K562 (cell line): ENCODE data around the gene EML3. TPM values are rescaled to one million over a fixed set of nuclear protein-coding genes. Genes with fewer than 3 reads are reported as not detected.

Source experiments
- ARID3A ChIP-seq: IDR thresholded peaks from 2 replicates; pipeline ENCODE4 v1.6.1; 2012; ENCODE audit warnings: low read depth, low read length, improper control_type of control experiment, borderline replicate concordance
- CHAMP1 ChIP-seq: fragments of 450-650 bp; IDR thresholded peaks from 2 replicates; pipeline ENCODE4 v1.6.1; 2016; ENCODE audit warnings: mild to moderate bottlenecking
- E2F3 ChIP-seq: fragments of 250-450 bp; sonication (Bioruptor Pico); IDR thresholded peaks from 2 replicates; pipeline ENCODE4 v1.4.0; 2020; ENCODE audit warnings: mild to moderate bottlenecking
- EWSR1 ChIP-seq: fragments of 450-650 bp; IDR thresholded peaks from 2 replicates; pipeline ENCODE4 v1.6.1; 2018; ENCODE audit warnings: borderline replicate concordance, mild to moderate bottlenecking, low read depth, moderate library complexity; ENCODE audit not compliant: partially characterized antibody
- KLF10 ChIP-seq: fragments of 250-450 bp; sonication (Bioruptor Pico); IDR thresholded peaks from 2 replicates; pipeline ENCODE4 v1.6.1; 2021; ENCODE audit warnings: matching md5 sums
- MTF1 ChIP-seq: fragments of 250-450 bp; sonication (Bioruptor Pico); IDR thresholded peaks from 2 replicates; pipeline ENCODE4 v1.9.0; 2021; ENCODE audit warnings: moderate library complexity, mild to moderate bottlenecking, inconsistent platforms, borderline replicate concordance
- NKRF ChIP-seq: fragments of 450-650 bp; IDR thresholded peaks from 2 replicates; pipeline ENCODE4 v1.6.1; 2016; ENCODE audit warnings: borderline replicate concordance
- NR2C1 ChIP-seq, 2 experiments: fragments of 450-650 bp; IDR thresholded peaks; 2 replicates each; pipeline ENCODE4 v1.6.1; 2017; ENCODE audit warnings: mild to moderate bottlenecking in 2 of 2, antibody characterized with exemption in 1 of 2, inconsistent platforms in 1 of 2, missing compliant biosample characterization in 1 of 2, missing genetic modification characterization in 1 of 2
- POLR2AphosphoS2 ChIP-seq: IDR thresholded peaks from 2 replicates; pipeline ENCODE4 v1.6.1; 2012; ENCODE audit warnings: low read length, improper control_type of control experiment
- SMAD4 ChIP-seq: fragments of 250-450 bp; sonication (Bioruptor Pico); conservative IDR thresholded peaks from 2 replicates; pipeline ENCODE4 v1.8.0; 2021; ENCODE audit warnings: inconsistent platforms, mild to moderate bottlenecking, moderate library complexity
- TOE1 ChIP-seq, 2 experiments: fragments of 450-650 bp in 1 of 2; sonication (generic) in 1 of 2; formaldehyde crosslinking in 1 of 2; IDR thresholded peaks; 2 replicates each; pipeline versions ENCODE4 v1.7.1 to v1.8.0; 2016 to 2022; ENCODE audit warnings: borderline replicate concordance in 2 of 2, mild to moderate bottlenecking in 2 of 2, antibody characterized with exemption in 1 of 2, inconsistent platforms in 1 of 2, low read depth in 1 of 2, missing genetic modification reagents in 1 of 2, moderate library complexity in 1 of 2
- polyA plus RNA-seq, 8 experiments: library from polyadenylated mRNA; depleted of rRNA in 4 of 8; stranded (reverse) in 5 of 8; unstranded in 3 of 8; fragments of >200 nt; fragmentation: Nextera tagmentation in 2 of 8; fragmentation: Illumina TruSeq in 1 of 8; extraction: Ambion mirVana in 2 of 8; extraction: Trizol in 1 of 8; gene quantifications; 2 replicates each; pipeline versions ENCODE4 v1.2.1 to v1.2.3, GENCODE V29; 2011 to 2014; ENCODE audit warnings: inconsistent platforms in 1 of 8, missing spikeins in 1 of 8
- total RNA-seq, 7 experiments: library from RNA; depleted of rRNA in 6 of 7; stranded (reverse); fragments of >200 nt in 6 of 7; fragmentation: Illumina TruSeq in 2 of 7; extraction: Trizol in 2 of 7; gene quantifications; 2 replicates each; pipeline versions ENCODE4 v1.2.1 to v1.2.3, GENCODE V29; 2011 to 2021; ENCODE audit warnings: low replicate concordance in 1 of 7
- TF ChIP-seq, protein P1 (sequence below), 2 experiments: fragments of 450-650 bp in 1 of 2; sonication (generic) in 1 of 2; formaldehyde crosslinking in 1 of 2; IDR thresholded peaks in 1 of 2; conservative IDR thresholded peaks in 1 of 2; 2 replicates each; pipeline versions ENCODE4 v1.6.1 to v1.8.1; 2016 to 2023; ENCODE audit warnings: mild to moderate bottlenecking in 2 of 2, moderate library complexity in 2 of 2, inconsistent platforms in 1 of 2, missing genetic modification reagents in 1 of 2
- TF ChIP-seq, protein P2 (sequence below): fragments of 450-650 bp; formaldehyde crosslinking; conservative IDR thresholded peaks from 2 replicates; pipeline ENCODE4 v1.4.0; 2022; ENCODE audit warnings: mild to moderate bottlenecking, missing genetic modification characterization
- TF ChIP-seq, protein P3 (sequence below): fragments of 450-650 bp; formaldehyde crosslinking; IDR thresholded peaks from 2 replicates; pipeline ENCODE4 v1.4.0; 2022; ENCODE audit warnings: mild to moderate bottlenecking, moderate library complexity

Gene EML3
- total and polyA plus RNA-seq, 9 of the 15 experiments (the other 6 are each of a cell fraction or from before 2014, with no cell fraction given), result 0.32 to 90.5 (median 26.4) TPM

- TF ChIP-seq NKRF (peak; percentile 58; the same call in 1 of the 2 replicates), NR2C1 (IDR thresholded peaks at IDR 0.05) (peak; percentile 97), NR2C1 (tag; IDR thresholded peaks at IDR 0.05) (peak; percentile 98), E2F3 (CRISPR knock-in tag) (peak; percentile 65; the same call in 1 of the 2 replicates), ARID3A (no peak), EWSR1 (no peak), TOE1 (IDR thresholded peaks at IDR 0.05; ENCODE audit: borderline replicate concordance) (peak; percentile 30; the same call in 1 of the 2 replicates), TOE1 (CRISPR knock-in tag; IDR thresholded peaks at IDR 0.05; ENCODE audit: borderline replicate concordance, low read depth) (0 out of 2 replicates have a peak, but pooled peaks have one; percentile 13), CHAMP1 (no peak), KLF10 (CRISPR knock-in tag) (no peak), POLR2AphosphoS2 (peak; percentile 98), SMAD4 (CRISPR knock-in tag) (peak; percentile 34; the same call in 1 of the 2 replicates), MTF1 (CRISPR knock-in tag) (no peak)
- TF ChIP-seq, protein P1, sequence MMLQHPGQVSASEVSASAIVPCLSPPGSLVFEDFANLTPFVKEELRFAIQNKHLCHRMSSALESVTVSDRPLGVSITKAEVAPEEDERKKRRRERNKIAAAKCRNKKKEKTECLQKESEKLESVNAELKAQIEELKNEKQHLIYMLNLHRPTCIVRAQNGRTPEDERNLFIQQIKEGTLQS (IDR thresholded peaks at IDR 0.05), result no peak
- TF ChIP-seq, protein P1 (CRISPR knock-in tag; conservative IDR thresholded peaks at IDR 0.05), result 0 out of 2 replicates have a peak, but pooled peaks have one; percentile 39
- TF ChIP-seq, protein P2, sequence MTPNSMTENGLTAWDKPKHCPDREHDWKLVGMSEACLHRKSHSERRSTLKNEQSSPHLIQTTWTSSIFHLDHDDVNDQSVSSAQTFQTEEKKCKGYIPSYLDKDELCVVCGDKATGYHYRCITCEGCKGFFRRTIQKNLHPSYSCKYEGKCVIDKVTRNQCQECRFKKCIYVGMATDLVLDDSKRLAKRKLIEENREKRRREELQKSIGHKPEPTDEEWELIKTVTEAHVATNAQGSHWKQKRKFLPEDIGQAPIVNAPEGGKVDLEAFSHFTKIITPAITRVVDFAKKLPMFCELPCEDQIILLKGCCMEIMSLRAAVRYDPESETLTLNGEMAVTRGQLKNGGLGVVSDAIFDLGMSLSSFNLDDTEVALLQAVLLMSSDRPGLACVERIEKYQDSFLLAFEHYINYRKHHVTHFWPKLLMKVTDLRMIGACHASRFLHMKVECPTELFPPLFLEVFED, result no peak
- TF ChIP-seq, protein P3, sequence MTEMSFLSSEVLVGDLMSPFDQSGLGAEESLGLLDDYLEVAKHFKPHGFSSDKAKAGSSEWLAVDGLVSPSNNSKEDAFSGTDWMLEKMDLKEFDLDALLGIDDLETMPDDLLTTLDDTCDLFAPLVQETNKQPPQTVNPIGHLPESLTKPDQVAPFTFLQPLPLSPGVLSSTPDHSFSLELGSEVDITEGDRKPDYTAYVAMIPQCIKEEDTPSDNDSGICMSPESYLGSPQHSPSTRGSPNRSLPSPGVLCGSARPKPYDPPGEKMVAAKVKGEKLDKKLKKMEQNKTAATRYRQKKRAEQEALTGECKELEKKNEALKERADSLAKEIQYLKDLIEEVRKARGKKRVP (CRISPR knock-in tag), result peak; percentile 66; the same call in 1 of the 2 replicates
Measured at GRCh38 chr11:62645946-62646824, 33.6 kb upstream of the EML3 start, which contains the start of gene GANAB (continued).
